HG02981 (cell line): ENCODE data around the gene CR1.
A peak's percentile ranks its signal among the peaks of the same experiment; 100 is the strongest.
"Not testable (repeated sequence)": the region's sequence is repeated elsewhere in the genome, so short reads cannot be mapped to it uniquely, and the experiment has no call there.

Experiments
- ATAC-seq: cut with Tn5 transposase; IDR thresholded peaks from one replicate; pipeline ENCODE4 v1.9.1; 2021; ENCODE audit warnings: mild to moderate bottlenecking, moderate library complexity; ENCODE audit not compliant: unreplicated experiment

Gene CR1

GRCh38 chr1:207638487-207639145, 142.7 kb downstream of the CR1 start:
- ATAC-seq: not testable (repeated sequence)

- not testable (repeated sequence) for ATAC-seq
Measured at GRCh38 chr1:207639362-207639761, 143.4 kb downstream of the CR1 start.

GRCh38 chr1:207644166-207644851, 148.4 kb downstream of the CR1 start:
- peak; percentile 7 for ATAC-seq

GRCh38 chr1:207644852-207645634, 149.1 kb downstream of the CR1 start, which contains the start of gene CR1L:
CR1L (plus strand) TSS chr1:207645133; CDS start chr1:207645234, 101 bp downstream.
- peak; percentile 96 for ATAC-seq

GRCh38 chr1:207645635-207646081, 149.7 kb downstream of the CR1 start:
- no peak for ATAC-seq

GRCh38 chr1:207646171-207646570, 150.2 kb downstream of the CR1 start:
- no peak for ATAC-seq

GRCh38 chr1:207646944-207647579, 151.1 kb downstream of the CR1 start:
- ATAC-seq: no peak

- no peak for ATAC-seq
Measured at GRCh38 chr1:207647671-207648333, 151.8 kb downstream of the CR1 start.

- ATAC-seq: no peak
Measured at GRCh38 chr1:207648334-207649209, 152.6 kb downstream of the CR1 start.

GRCh38 chr1:207649210-207649753, 153.3 kb downstream of the CR1 start:
- no peak for ATAC-seq

GRCh38 chr1:207649865-207650580, 154.1 kb downstream of the CR1 start:
- no peak for ATAC-seq

GRCh38 chr1:207651583-207651982, 155.6 kb downstream of the CR1 start:
- ATAC-seq: no peak

- no peak for ATAC-seq
Measured at GRCh38 chr1:207654320-207654719, 158.4 kb downstream of the CR1 start.

GRCh38 chr1:207658408-207658807, 162.5 kb downstream of the CR1 start:
- no peak for ATAC-seq

GRCh38 chr1:207658904-207659485, 163.0 kb downstream of the CR1 start:
- no peak for ATAC-seq

GRCh38 chr1:207659545-207660153, 163.7 kb downstream of the CR1 start:
- ATAC-seq: no peak

GRCh38 chr1:207661420-207661819, 165.5 kb downstream of the CR1 start:
- ATAC-seq: not testable (repeated sequence)

- ATAC-seq: no peak
Measured at GRCh38 chr1:207666342-207666741, 170.4 kb downstream of the CR1 start.
